ES-I3 (cell line): ENCODE data around the gene MPI.

Source experiments
- H3K36me3 ChIP-seq: 2 replicates; pipeline ENCODE4 v1.6.1; 2013; ENCODE audit warnings: mild to moderate bottlenecking, low read length, control low read depth, moderate library complexity; ENCODE audit not compliant: insufficient read depth
- H3K4me1 ChIP-seq: 2 replicates; pipeline ENCODE4 v1.6.1; 2013; ENCODE audit warnings: mild to moderate bottlenecking, control low read depth, low read length; ENCODE audit not compliant: insufficient read depth
- H3K9ac ChIP-seq: 2 replicates; pipeline ENCODE4 v1.6.1; 2013; ENCODE audit warnings: low read depth, mild to moderate bottlenecking, low read length, moderate library complexity
- H3K9me3 ChIP-seq: 2 replicates; pipeline ENCODE4 v1.6.1; 2013; ENCODE audit warnings: mild to moderate bottlenecking, low read length, moderate library complexity; ENCODE audit not compliant: control insufficient read depth, insufficient read depth

Gene MPI

DNA sequence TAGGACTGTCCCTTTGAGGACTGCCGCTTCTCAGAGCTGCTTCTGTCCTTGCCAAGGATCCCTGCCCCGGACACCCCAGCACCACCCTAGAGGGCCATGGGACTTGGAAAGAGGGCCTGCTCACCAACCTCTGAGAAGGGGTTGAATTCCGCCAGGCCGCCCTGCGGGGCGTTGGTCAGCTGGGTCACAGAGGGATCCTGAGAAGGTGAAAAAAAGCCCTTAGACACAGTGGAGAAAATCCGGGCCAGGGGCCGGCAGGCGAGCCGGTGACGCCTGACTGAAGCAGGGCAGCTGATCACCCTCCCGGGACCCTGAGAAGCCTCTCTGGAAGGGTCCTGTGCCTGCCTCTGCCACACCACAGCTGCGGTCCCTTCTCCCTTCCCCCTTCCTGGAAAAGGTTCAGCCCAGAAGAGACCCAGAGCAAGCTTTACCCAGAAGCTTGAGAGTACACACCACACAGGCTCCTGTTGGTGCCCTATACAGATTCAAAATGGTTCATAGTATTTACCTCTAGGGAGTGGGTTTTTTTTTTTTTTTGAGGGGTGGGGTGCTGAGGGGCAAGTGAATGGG lies 35.3 kb upstream of the MPI start:
- H3K4me1 ChIP-seq = no peaks in the 10 kb centered on the region
- H3K9me3 ChIP-seq = no peaks in the 10 kb centered on the region
- H3K9ac ChIP-seq = no peak overlapping the region
- no peaks in the 10 kb centered on the region for H3K36me3 ChIP-seq

- no peaks in the 10 kb centered on the region for H3K9me3 ChIP-seq
- no peaks in the 10 kb centered on the region for H3K36me3 ChIP-seq
- no peak overlapping the region for H3K9ac ChIP-seq
- H3K4me1 ChIP-seq = no peaks in the 10 kb centered on the region
Measured at GRCh38 chr15:74855857-74856256, 34.0 kb upstream of the MPI start.

DNA sequence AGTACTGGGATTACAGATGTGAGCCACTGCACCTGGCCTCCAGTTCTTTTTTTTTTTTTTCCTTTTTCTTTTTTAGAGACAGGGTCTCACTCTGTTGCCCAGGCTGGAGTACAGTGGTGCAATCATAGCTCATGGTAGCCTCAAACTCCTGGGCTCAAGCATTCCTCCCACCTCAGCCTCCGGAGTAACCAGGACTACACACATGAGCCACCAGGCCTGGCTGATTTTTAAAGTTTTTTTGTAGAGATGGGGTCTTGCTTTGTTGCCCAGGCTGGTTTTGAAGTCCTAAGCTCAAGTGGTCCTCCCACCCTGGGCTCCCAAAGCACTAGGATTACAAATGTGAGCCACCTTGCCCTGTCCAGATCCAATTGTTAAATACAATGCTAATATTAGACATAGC lies 33.3 kb upstream of the MPI start:
- Histone ChIP-seq H3K9ac (no peak overlapping the region), H3K36me3 (no peaks in the 10 kb centered on the region), H3K4me1 (no peaks in the 10 kb centered on the region), H3K9me3 (no peaks in the 10 kb centered on the region)

DNA sequence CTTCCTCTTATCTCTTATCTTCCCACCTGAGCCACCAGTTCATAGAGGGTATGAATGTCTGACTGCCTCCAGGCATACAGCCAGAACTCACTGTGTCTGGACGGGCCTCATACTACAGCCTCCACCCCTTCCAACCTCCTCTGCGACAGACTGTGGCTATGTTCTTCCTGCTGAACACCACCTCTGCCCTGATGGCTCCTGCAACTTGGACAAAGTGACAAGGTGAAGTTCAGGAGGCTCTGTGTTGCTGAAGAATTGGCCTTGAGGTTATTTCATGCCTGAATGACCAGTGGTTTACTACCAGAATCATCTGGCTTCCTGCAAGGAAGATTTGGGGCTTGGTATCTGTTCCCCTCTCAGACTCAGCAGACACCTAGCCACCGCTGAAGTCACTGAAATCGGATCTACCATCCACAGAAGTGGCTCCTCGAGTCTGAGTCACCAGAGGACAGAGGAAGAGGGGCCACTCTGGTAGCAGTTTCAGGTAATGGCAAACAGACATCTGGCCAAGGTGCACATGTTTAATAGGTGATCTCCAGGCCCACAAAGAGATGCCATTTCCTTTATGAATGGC lies 32.7 kb upstream of the MPI start:
- H3K9ac ChIP-seq = no peak overlapping the region
- no peaks in the 10 kb centered on the region for H3K9me3 ChIP-seq
- no peaks in the 10 kb centered on the region for H3K4me1 ChIP-seq
- no peaks in the 10 kb centered on the region for H3K36me3 ChIP-seq

DNA sequence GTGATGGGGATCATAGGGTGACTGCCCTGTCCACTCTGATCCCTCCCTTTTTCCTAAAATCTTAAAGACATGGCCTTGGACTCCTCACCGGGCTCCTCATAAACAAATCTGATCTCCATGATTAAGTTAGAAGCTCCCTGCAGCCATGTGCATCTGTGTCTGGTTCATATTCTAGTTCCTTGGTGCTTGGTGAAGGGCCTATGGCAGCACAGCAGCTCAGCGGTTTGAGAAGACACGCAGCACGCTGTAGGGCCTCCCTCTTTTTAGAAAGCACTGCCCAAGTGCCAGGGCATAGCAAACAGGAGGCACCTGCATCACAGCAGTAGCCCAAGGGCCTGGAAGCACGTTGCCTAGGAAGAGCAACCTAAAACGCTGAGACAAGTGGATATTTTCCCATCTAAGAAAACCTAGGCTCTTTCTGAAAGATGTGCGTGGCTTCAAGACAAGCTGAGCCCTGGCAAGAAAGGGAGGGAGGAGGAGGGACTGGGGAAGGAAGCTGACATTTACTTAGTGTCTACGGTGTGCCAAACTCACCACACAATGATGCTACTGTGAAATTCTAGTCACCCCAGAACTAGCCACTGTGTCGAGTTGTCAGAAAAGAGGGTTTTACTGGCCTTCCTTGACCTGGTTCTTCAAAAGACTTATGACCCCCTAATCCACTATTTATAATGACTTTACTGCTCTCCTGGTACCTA lies 32.0 kb upstream of the MPI start:
- H3K36me3 ChIP-seq = no peaks in the 10 kb centered on the region
- no peak overlapping the region for H3K9ac ChIP-seq
- no peaks in the 10 kb centered on the region for H3K4me1 ChIP-seq
- no peaks in the 10 kb centered on the region for H3K9me3 ChIP-seq

- H3K9me3 ChIP-seq = no peaks in the 10 kb centered on the region
- no peaks in the 10 kb centered on the region for H3K36me3 ChIP-seq
- no peak overlapping the region for H3K9ac ChIP-seq
- H3K4me1 ChIP-seq = no peaks in the 10 kb centered on the region; the same call in 1 of the 2 replicates
Measured at GRCh38 chr15:74858369-74858740, 31.5 kb upstream of the MPI start.

GRCh38 chr15:74863239-74864056 lies 26.4 kb upstream of the MPI start:
- Histone ChIP-seq H3K9me3 (peaks cover 5% of the 10 kb centered on the region; the same call in 1 of the 2 replicates), H3K9ac (no peak overlapping the region), H3K36me3 (0 out of 2 replicates have a peak, but pooled peaks cover 2% of the 10 kb centered on the region), H3K4me1 (peaks cover 5% of the 10 kb centered on the region; the same call in 1 of the 2 replicates)

- H3K9ac ChIP-seq = no peak overlapping the region
- peaks cover 5% of the 10 kb centered on the region; the same call in 1 of the 2 replicates for H3K9me3 ChIP-seq
- H3K36me3 ChIP-seq = 0 out of 2 replicates have a peak, but pooled peaks cover 2% of the 10 kb centered on the region
- H3K4me1 ChIP-seq = peaks cover 5% of the 10 kb centered on the region; the same call in 1 of the 2 replicates
Measured at GRCh38 chr15:74864296-74864695, 25.5 kb upstream of the MPI start.

DNA sequence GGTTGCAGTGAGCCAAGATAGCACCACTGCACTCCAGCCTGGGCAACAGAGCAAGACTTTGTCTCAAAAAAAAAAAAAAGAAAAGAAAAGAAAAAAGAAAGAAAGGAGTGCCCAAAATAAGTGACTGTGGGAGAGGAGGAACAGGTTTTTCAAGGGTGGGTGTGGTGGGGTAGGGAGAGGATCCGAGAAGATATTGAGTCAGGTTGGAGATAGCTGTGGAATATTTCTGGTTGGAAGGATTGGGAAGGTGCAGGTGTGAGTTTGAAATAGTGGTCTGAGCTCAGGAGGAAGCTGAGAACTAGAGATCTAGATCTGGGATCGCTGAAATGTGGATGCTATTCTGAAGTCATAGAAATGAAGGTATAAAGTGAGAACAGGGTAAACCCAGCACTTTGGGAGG lies 24.5 kb upstream of the MPI start:
- Histone ChIP-seq H3K9me3 (peaks cover 5% of the 10 kb centered on the region; the same call in 1 of the 2 replicates), H3K9ac (no peak overlapping the region), H3K36me3 (0 out of 2 replicates have a peak, but pooled peaks cover 2% of the 10 kb centered on the region), H3K4me1 (peaks cover 11% of the 10 kb centered on the region)

- peaks cover 18% of the 10 kb centered on the region for H3K4me1 ChIP-seq
Measured at GRCh38 chr15:74866090-74866489, 23.8 kb upstream of the MPI start.

DNA sequence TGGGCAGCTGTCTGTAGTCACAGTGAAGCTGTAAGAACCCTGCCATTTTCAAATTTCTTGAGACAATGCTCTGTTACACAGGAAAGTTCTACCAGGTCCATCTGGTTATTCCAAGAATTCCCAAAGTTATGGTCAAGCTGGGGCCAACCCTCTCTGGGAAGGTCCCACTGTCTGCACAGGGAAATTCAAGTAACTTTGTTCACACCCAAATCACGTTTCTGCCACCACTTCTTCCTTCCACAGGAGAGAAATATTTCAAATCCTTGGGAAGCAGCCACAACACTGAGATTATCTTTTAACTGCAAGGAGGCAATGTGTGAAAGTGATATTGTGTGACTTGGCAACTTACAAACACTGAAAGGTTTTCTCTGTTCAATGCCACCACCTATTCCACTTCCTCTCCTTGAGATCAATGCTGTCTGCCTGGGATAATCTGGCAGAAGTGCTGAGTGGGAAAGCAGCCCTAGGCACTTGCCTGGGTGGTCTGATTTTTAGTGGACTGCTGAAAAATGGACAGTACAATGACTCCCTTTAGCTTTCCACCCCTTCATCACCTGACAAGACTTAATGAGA lies 22.3 kb upstream of the MPI start:
- Histone ChIP-seq H3K4me1 (peaks cover 19% of the 10 kb centered on the region), H3K9me3 (peaks cover 5% of the 10 kb centered on the region; the same call in 1 of the 2 replicates), H3K9ac (no peak overlapping the region), H3K36me3 (0 out of 2 replicates have a peak, but pooled peaks cover 2% of the 10 kb centered on the region)

More at GRCh38 chr15:74866090-74866489, 23.8 kb upstream of the MPI start:
- peaks cover 5% of the 10 kb centered on the region; the same call in 1 of the 2 replicates for H3K9me3 ChIP-seq
- no peak overlapping the region; the same call in 1 of the 2 replicates for H3K9ac ChIP-seq
- 0 out of 2 replicates have a peak, but pooled peaks cover 2% of the 10 kb centered on the region for H3K36me3 ChIP-seq

- Histone ChIP-seq H3K9me3 (peaks cover 5% of the 10 kb centered on the region; the same call in 1 of the 2 replicates), H3K4me1 (peaks cover 19% of the 10 kb centered on the region), H3K36me3 (0 out of 2 replicates have a peak, but pooled peaks cover 2% of the 10 kb centered on the region), H3K9ac (no peak overlapping the region)
Measured at GRCh38 chr15:74868059-74868458, 21.8 kb upstream of the MPI start.

GRCh38 chr15:74869372-74869725 lies 20.5 kb upstream of the MPI start:
- Histone ChIP-seq H3K9ac (no peak overlapping the region), H3K4me1 (peaks cover 19% of the 10 kb centered on the region), H3K36me3 (0 out of 2 replicates have a peak, but pooled peaks cover 2% of the 10 kb centered on the region), H3K9me3 (peaks cover 5% of the 10 kb centered on the region; the same call in 1 of the 2 replicates)
